IPS DF 19.7 (cell line): ENCODE results near the gene PCSK4.

Experiments used
- DNase-seq: peaks from one replicate; pipeline ENCODE4 v3.0.0-alpha.2; 2013; ENCODE audit warnings: low read depth, low spot score

Gene PCSK4

GRCh38 chr19:1455336-1456120 is 34.6 kb downstream of the PCSK4 start:
- DNase-seq = no peak

- DNase-seq = no peak
Observed at GRCh38 chr19:1455002-1455335, 35.2 kb downstream of the PCSK4 start.

- DNase-seq = no peak
Observed at GRCh38 chr19:1453525-1454364, 36.4 kb downstream of the PCSK4 start.

GRCh38 chr19:1452802-1453524 is 37.2 kb downstream of the PCSK4 start:
- no peak for DNase-seq

- DNase-seq = no peak
Observed at GRCh38 chr19:1451916-1452801, 38.0 kb downstream of the PCSK4 start.

GRCh38 chr19:1450735-1451731 is 39.1 kb downstream of the PCSK4 start:
- DNase-seq = no peak

GRCh38 chr19:1449467-1450442 is 40.4 kb downstream of the PCSK4 start, which contains the start of gene APC2:
TSS of gene APC2 (plus strand) at chr19:1450121. CDS start at chr19:1453002, 2,881 bp downstream.
- DNase-seq = no peak

- no peak for DNase-seq
Observed at GRCh38 chr19:1447944-1448343, 42.2 kb downstream of the PCSK4 start.

GRCh38 chr19:1447504-1447903 is 42.6 kb downstream of the PCSK4 start:
- no peak for DNase-seq

GRCh38 chr19:1446713-1447481 is 43.3 kb downstream of the PCSK4 start:
- no peak for DNase-seq

- DNase-seq = no peak
Observed at GRCh38 chr19:1445932-1446712, 44.0 kb downstream of the PCSK4 start.

- no peak for DNase-seq
Observed at GRCh38 chr19:1445185-1445931, 44.8 kb downstream of the PCSK4 start.

- DNase-seq = no peak
Observed at GRCh38 chr19:1441677-1442438, 48.3 kb downstream of the PCSK4 start.

- DNase-seq = no peak
Observed at GRCh38 chr19:1441022-1441426, 49.1 kb downstream of the PCSK4 start.

- no peak for DNase-seq
Observed at GRCh38 chr19:1440418-1440801, 49.7 kb downstream of the PCSK4 start.
